H1 (cell line): ENCODE measurements around the gene GRID1. TPM values are rescaled to one million over a fixed set of nuclear protein-coding genes. Genes with fewer than 3 reads are reported as not detected.

Experiments
- CTCF ChIA-PET: fragments of 300-600 bp; sonication (Branson Sonifier 250); formaldehyde crosslinking; loops from one replicate; lab custom pipeline; 2021; ENCODE audit not compliant: partially characterized antibody; lab: Charles Lee
- POLR2A ChIA-PET: fragments of 300-600 bp; sonication (Branson Sonifier 250); formaldehyde crosslinking; loops from one replicate; lab custom pipeline; 2021; ENCODE audit warnings: inconsistent platforms; ENCODE audit not compliant: partially characterized antibody; lab: Charles Lee
- DNase-seq, 2 experiments: peaks; one replicate each; pipeline versions ENCODE4 v3.0.0 to v3.0.0-alpha.2; 2010 to 2022; ENCODE audit warnings: low spot score in 2 of 2, low read depth in 1 of 2, mixed read lengths in 1 of 2
- FAIRE-seq: peaks from 2 replicates; lab custom pipeline; 2011; peaks lifted over from hg19 to GRCh38; lab: Jason Lieb, UNC
- H2AFZ ChIP-seq: 2 replicates; pipeline ENCODE4 v1.8.1; 2012; ENCODE audit warnings: low read length, inconsistent platforms
- H2AK5ac ChIP-seq: 2 replicates; pipeline ENCODE4 v1.6.1; 2013; ENCODE audit warnings: low read depth, low read length
- H2BK120ac ChIP-seq: replicated peaks from 2 replicates; pipeline ENCODE3; 2013; ENCODE audit warnings: low read depth, low read length, inconsistent platforms
- H2BK12ac ChIP-seq: 2 replicates; pipeline ENCODE4 v1.6.1; 2013; ENCODE audit warnings: low read depth, low read length
- H2BK15ac ChIP-seq: 2 replicates; pipeline ENCODE4 v1.6.1; 2013; ENCODE audit warnings: low read length
- H2BK20ac ChIP-seq: 2 replicates; pipeline ENCODE4 v1.6.1; 2013; ENCODE audit warnings: low read length
- H2BK5ac ChIP-seq: 2 replicates; pipeline ENCODE4 v1.6.1; 2013; ENCODE audit warnings: low read depth, low read length
- H3K14ac ChIP-seq: 2 replicates; pipeline ENCODE4 v1.6.1; 2013; ENCODE audit warnings: inconsistent platforms; ENCODE audit not compliant: insufficient read length
- H3K18ac ChIP-seq: 2 replicates; pipeline ENCODE4 v1.6.1; 2013; ENCODE audit warnings: low read length; ENCODE audit errors: extremely low read depth
- H3K23ac ChIP-seq: 2 replicates; pipeline ENCODE4 v1.6.1; 2013; ENCODE audit warnings: inconsistent platforms; ENCODE audit not compliant: insufficient read length
- H3K23me2 ChIP-seq: 2 replicates; pipeline ENCODE4 v1.6.1; 2013; ENCODE audit warnings: low read depth, low read length
- H3K27ac ChIP-seq: 2 replicates; pipeline ENCODE4 v1.6.1; 2011; ENCODE audit warnings: low read depth, low read length, inconsistent platforms
- H3K27me3 ChIP-seq, 4 experiments: replicated peaks in 1 of 4; 1 replicate in 1 of 4; 2 replicates in 3 of 4; pipeline versions ENCODE4 v1.6.1 to v1.8.1; 2011 to 2013; ENCODE audit warnings: low read length in 3 of 4, mild to moderate bottlenecking in 3 of 4, inconsistent platforms in 2 of 4, mixed read lengths in 2 of 4, moderate library complexity in 1 of 4; ENCODE audit not compliant: control insufficient read depth in 3 of 4, insufficient read depth in 3 of 4; ENCODE audit errors: extremely low read depth in 1 of 4
- H3K36me3 ChIP-seq, 4 experiments: 2 replicates each; pipeline versions ENCODE4 v1.6.1 to v1.8.1; 2011 to 2013; ENCODE audit warnings: mild to moderate bottlenecking in 4 of 4, low read length in 3 of 4, moderate library complexity in 2 of 4, control low read depth in 1 of 4, inconsistent platforms in 1 of 4; ENCODE audit not compliant: insufficient read depth in 4 of 4, control insufficient read depth in 2 of 4
- H3K4ac ChIP-seq: replicated peaks from 2 replicates; pipeline ENCODE3; 2013; ENCODE audit warnings: low read length, low read depth, mixed read lengths, inconsistent platforms; ENCODE audit not compliant: insufficient read length
- H3K4me1 ChIP-seq, 4 experiments: replicated peaks in 1 of 4; 1 replicate in 1 of 4; 2 replicates in 3 of 4; pipeline versions ENCODE4 v1.6.1 to v1.8.1; 2011 to 2013; ENCODE audit warnings: low read length in 3 of 4, inconsistent platforms in 2 of 4, mixed read lengths in 1 of 4; ENCODE audit not compliant: insufficient read depth in 4 of 4, control insufficient read depth in 3 of 4
- H3K4me2 ChIP-seq, 2 experiments: 2 replicates each; pipeline versions ENCODE4 v1.6.1 to v1.8.1; 2011 to 2013; ENCODE audit warnings: low read depth in 2 of 2, low read length in 2 of 2, control low read depth in 1 of 2, inconsistent platforms in 1 of 2, mild to moderate bottlenecking in 1 of 2; ENCODE audit not compliant: insufficient read depth in 1 of 2
- H3K4me3 ChIP-seq, 4 experiments: fragments of 200-600, 300-600 bp in 1 of 4; sonication (generic), shearing (Covaris generic), sonication (Bioruptor Twin) in 1 of 4; 2 replicates each; pipeline versions ENCODE4 v1.5.1 to v1.8.1; 2011 to 2016; ENCODE audit warnings: low read length in 4 of 4, low read depth in 3 of 4, control low read depth in 2 of 4, inconsistent platforms in 2 of 4, mild to moderate bottlenecking in 2 of 4, mixed read lengths in 1 of 4, moderate library complexity in 1 of 4; ENCODE audit not compliant: insufficient read depth in 2 of 4; ENCODE audit errors: extremely low read depth in 1 of 4
- H3K56ac ChIP-seq: replicated peaks from 2 replicates; pipeline ENCODE3; 2013; ENCODE audit warnings: low read depth, mild to moderate bottlenecking, mixed read lengths, low read length, inconsistent platforms; ENCODE audit not compliant: insufficient read length
- H3K79me1 ChIP-seq: 2 replicates; pipeline ENCODE4 v1.6.1; 2013; ENCODE audit warnings: low read depth, low read length, control low read depth
- H3K79me2 ChIP-seq, 2 experiments: 2 replicates each; pipeline versions ENCODE4 v1.6.1 to v1.8.1; 2012 to 2013; ENCODE audit warnings: low read length in 2 of 2, mild to moderate bottlenecking in 2 of 2, inconsistent platforms in 1 of 2; ENCODE audit not compliant: insufficient read depth in 2 of 2, control insufficient read depth in 1 of 2
- H3K9ac ChIP-seq, 4 experiments: replicated peaks in 1 of 4; 1 replicate in 1 of 4; 2 replicates in 3 of 4; pipeline versions ENCODE4 v1.6.1 to v1.8.1; 2011 to 2013; ENCODE audit warnings: low read depth in 3 of 4, low read length in 3 of 4, control low read depth in 2 of 4, mild to moderate bottlenecking in 2 of 4, moderate library complexity in 2 of 4, inconsistent platforms in 1 of 4; ENCODE audit errors: extremely low read depth in 1 of 4
- H3K9me3 ChIP-seq, 2 experiments: 2 replicates each; pipeline versions ENCODE4 v1.6.1 to v1.8.1; 2012 to 2013; ENCODE audit warnings: mild to moderate bottlenecking in 2 of 2, moderate library complexity in 2 of 2, control low read depth in 1 of 2, inconsistent platforms in 1 of 2, low read depth in 1 of 2, low read length in 1 of 2, mixed read lengths in 1 of 2; ENCODE audit not compliant: insufficient read depth in 2 of 2
- H4K20me1 ChIP-seq, 2 experiments: replicated peaks in 1 of 2; 2 replicates each; pipeline versions ENCODE3 to v1.8.1; 2011 to 2013; ENCODE audit warnings: inconsistent platforms in 2 of 2, low read length in 2 of 2, mild to moderate bottlenecking in 1 of 2; ENCODE audit not compliant: insufficient read depth in 2 of 2, control insufficient read depth in 1 of 2
- H4K5ac ChIP-seq: 2 replicates; pipeline ENCODE4 v1.6.1; 2013; ENCODE audit warnings: low read length, low read depth, mixed read lengths, inconsistent platforms; ENCODE audit not compliant: insufficient read length
- H4K8ac ChIP-seq: 2 replicates; pipeline ENCODE4 v1.8.0; 2013; ENCODE audit warnings: mild to moderate bottlenecking, moderate library complexity, low read length, inconsistent platforms; ENCODE audit not compliant: insufficient read depth; ENCODE audit errors: extremely low read depth
- H4K91ac ChIP-seq: replicated peaks from 2 replicates; pipeline ENCODE3; 2013; ENCODE audit warnings: low read length, mixed read lengths, inconsistent platforms; ENCODE audit not compliant: insufficient read length
- CBX8 ChIP-seq: fragments of 300-800, 300-1000 bp; sonication (generic); IDR thresholded peaks from 2 replicates; pipeline ENCODE4 v1.7.1; 2016; ENCODE audit warnings: low read depth, low read length, borderline replicate concordance
- TEAD4 ChIP-seq: IDR thresholded peaks from 2 replicates; pipeline ENCODE4 v1.6.1; 2012; ENCODE audit warnings: low read depth, low read length, inconsistent platforms, mixed read lengths
- WGBS, 2 experiments: shearing (Covaris generic) in 1 of 2; methylation state at CpG; one replicate each; pipeline versions ENCODE4 v1.1.6 to v1.1.7; 2013 to 2015; ENCODE audit warnings: low lambda C conversion rate in 2 of 2, mixed read lengths in 2 of 2, inconsistent platforms in 1 of 2, low coverage in 1 of 2, missing lambda C conversion rate in 1 of 2; ENCODE audit not compliant: insufficient replicate concordance in 2 of 2, insufficient coverage in 1 of 2, insufficient read length in 1 of 2; ENCODE audit errors: extremely low coverage in 1 of 2, missing lambda C conversion rate in 1 of 2; 5-methylcytosine and 5-hydroxymethylcytosine counted together
- polyA plus RNA-seq, 7 experiments: library from polyadenylated mRNA; depleted of rRNA in 3 of 7; stranded (reverse) in 5 of 7; unstranded in 2 of 7; fragments of >200 nt in 5 of 7; fragments of 200-250 nt in 2 of 7; gene quantifications; 1 replicate in 5 of 7; 2 replicates in 1 of 7; 4 replicates in 1 of 7; pipeline versions ENCODE4 v1.2.1 to v1.2.3, GENCODE V29; 2011 to 2013; ENCODE audit warnings: missing spikeins in 2 of 7, mixed read lengths in 2 of 7
- total RNA-seq: library from RNA; stranded (reverse); fragmentation: NEBNext Ultra II Directional; extraction: Animal tissue kit (Norgen Biotek cat#: 25700); gene quantifications from 2 replicates; pipeline ENCODE4 v1.2.1, GENCODE V29; 2021

Gene GRID1
- total and polyA plus RNA-seq, 2 of the 8 experiments (the other 6 are each of a cell fraction or from before 2014, with no cell fraction given) = 0.22 to 0.30 TPM

DNA sequence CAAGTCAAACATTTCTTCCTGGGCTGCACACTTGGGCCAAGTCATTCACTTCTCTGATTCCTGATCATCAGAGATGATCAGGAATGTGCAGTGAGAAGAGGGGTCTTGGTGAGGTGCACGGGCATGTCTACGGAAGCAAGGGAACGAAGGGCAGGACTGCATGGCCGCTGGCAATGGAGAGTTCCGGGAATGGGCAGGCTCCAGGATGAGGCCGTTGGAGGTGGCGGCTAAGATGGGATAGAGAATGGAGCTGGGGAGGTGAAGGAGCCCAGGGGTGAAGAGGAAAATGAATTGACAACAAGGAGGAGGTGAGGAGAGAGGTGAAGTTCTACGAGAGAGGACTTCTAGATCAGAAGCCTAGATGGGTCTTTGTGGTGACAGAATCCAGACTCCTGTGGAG, 260.0 kb downstream of the GRID1 start:
- Histone ChIP-seq H3K9ac (no peak overlapping the region), H3K79me1 (no peaks in the 10 kb centered on the region), H2BK12ac (no peak overlapping the region), H2AFZ (no peak overlapping the region), H4K5ac (no peak overlapping the region), H4K91ac (no peak overlapping the region), H3K9me3 (no peaks in the 10 kb centered on the region), H3K4me1 (no peaks in the 10 kb centered on the region), H2BK120ac (no peak overlapping the region), H4K8ac (no peak overlapping the region), H3K23me2 (no peaks in the 10 kb centered on the region), H3K14ac (no peak overlapping the region), H2AK5ac (no peak overlapping the region), H2BK15ac (no peak overlapping the region), H4K20me1 (no peaks in the 10 kb centered on the region), H3K23ac (no peak overlapping the region), H3K56ac (no peak overlapping the region), H3K4me3 (no peak overlapping the region), H3K27ac (no peak overlapping the region), H2BK20ac (no peak overlapping the region), H3K4ac (no peak overlapping the region), H3K18ac (no peak overlapping the region), H3K36me3 (no peaks in the 10 kb centered on the region), H3K4me2 (no peak overlapping the region), H2BK5ac (no peak overlapping the region), H3K27me3 (no peaks in the 10 kb centered on the region), H3K79me2 (no peaks in the 10 kb centered on the region)
- FAIRE-seq = no peak
- ChIA-PET POLR2A (no interaction called here), CTCF (no interaction called here)
- WGBS, 2 experiments = 89% methylated on average over 8 of the region's 8 CpGs; no CpG with 5 or more reads in 1 of the 2 experiments
- TF ChIP-seq CBX8 (no peak), TEAD4 (no peak)
- DNase-seq = no peak
